Heart right ventricle (tissue), 16 donors: ENCODE results near the gene KAT7. TPM values are rescaled to one million over a fixed set of nuclear protein-coding genes. Genes with fewer than 3 reads are reported as not detected.

Experiments used
- ATAC-seq, 8 donors: fragments of 200-7000 bp; cut with Tn5 transposase; one replicate each; pipeline ENCODE4 v1.9.1; 2020; ENCODE audit warnings: mild to moderate bottlenecking in 8 of 8, moderate library complexity in 8 of 8, moderate number of reproducible peaks in 1 of 8
- DNase-seq, 2 donors: peaks; one replicate each; pipeline ENCODE4 v3.0.0-alpha.2; 2020
- H3K27ac ChIP-seq, 10 donors: fragments of 200-600 bp; sonication (generic) in 2 of 10; one replicate each; pipeline versions ENCODE4 v1.5.0 to v1.8.0; 2020 to 2022; ENCODE audit warnings: mild to moderate bottlenecking in 3 of 10
- H3K27me3 ChIP-seq, 7 donors: fragments of 200-600 bp; one replicate each; pipeline ENCODE4 v1.8.0; 2021 to 2022; ENCODE audit warnings: mild to moderate bottlenecking in 2 of 7
- H3K36me3 ChIP-seq, 9 donors: fragments of 200-600 bp; sonication (generic) in 1 of 9; one replicate each; pipeline versions ENCODE4 v1.5.0 to v1.8.0; 2020 to 2022; ENCODE audit warnings: mild to moderate bottlenecking in 2 of 9
- H3K4me1 ChIP-seq, 9 donors: fragments of 200-600 bp; sonication (generic) in 1 of 9; one replicate each; pipeline versions ENCODE4 v1.5.0 to v1.8.0; 2020 to 2022; ENCODE audit warnings: mild to moderate bottlenecking in 4 of 9
- H3K4me3 ChIP-seq, 10 donors: fragments of 200-600 bp; sonication (generic) in 2 of 10; one replicate each; pipeline versions ENCODE4 v1.5.0 to v1.8.0; 2020 to 2022; ENCODE audit warnings: mild to moderate bottlenecking in 7 of 10, moderate library complexity in 2 of 10
- H3K9me3 ChIP-seq, 11 donors: fragments of 200-600 bp in 10 of 11; sonication (generic) in 2 of 11; one replicate each; pipeline versions ENCODE4 v1.5.0 to v1.8.0; 2013 to 2022; ENCODE audit warnings: mild to moderate bottlenecking in 2 of 11, control low read depth in 1 of 11, moderate library complexity in 1 of 11
- WGBS, 2 donors: extraction: QIAGEN DNeasy Blood & Tissue Kit; methylation state at CpG; one replicate each; pipeline ENCODE4 v1.1.7; 2013; ENCODE audit warnings: inconsistent platforms in 1 of 2; 5-methylcytosine and 5-hydroxymethylcytosine counted together
- intact Hi-C, 10 donors: fragments of 100-400 bp; cut with DNase I; formaldehyde crosslinking; loops; one replicate each; pipeline versions ENCODE4 v1.11.1 to v1.14.2; 2022
- polyA plus RNA-seq, 2 donors: library from polyadenylated mRNA; stranded (reverse); fragments of 200-250 nt; gene quantifications; one replicate each; pipeline ENCODE4 v1.2.3, GENCODE V29; 2013
- total RNA-seq, 10 donors: library from RNA; stranded (reverse); fragmentation: NEBNext Ultra II Directional in 3 of 10; extraction: Animal tissue kit (Norgen Biotek cat#: 25700) in 3 of 10; gene quantifications; one replicate each; pipeline versions ENCODE4 v1.2.1 to v1.2.4, GENCODE V29; 2021 to 2023
- TF ChIP-seq, protein P1 (sequence below), 9 donors: fragments of 200-600 bp; sonication (generic) in 2 of 9; IDR thresholded peaks; one replicate each; pipeline versions ENCODE4 v1.5.0 to v1.8.0; 2021 to 2022; ENCODE audit warnings: antibody characterized with exemption in 9 of 9, mild to moderate bottlenecking in 5 of 9, moderate library complexity in 1 of 9
- donor health status: Arrhythmogenic right ventricular cardiomyopathy.
- donor health status: ischemic (EF 13 %, LVEDD 7.1; RV severe dilation, severe dysfunction).
- donor health status: healthy with polysubstance abuse.
- donor health status: DM: no; HTN: yes; CAD: no.
- donor health status: DM: no; HTN: no; CAD: no.
- donor health status: ischemic (EF 25% LVEDD 6.9; RV normal size, moderate dysfunction).
- donor health status: ischemic (EF 25% LVEDD 5.7; RV mildly dilated, moderate dysfunction).
- donor health status: healthy.
- donor health status: DM: yes; HTN: yes; CAD: no.
- donor health status: Ischemic cardiomyopathy.
- donor health status: ischemic (EF 35%, LVEDD 5.7; RV mildly dilated, moderate dysfunction).
- donor health status: nonischemic (EF 11% LVEDD 7.7; RV severe dilation, severe dysfunction).
- donor health status: DM: yes; HTN: yes; CAD: no.
- donor health status: PGD.
- donor health status: ischemic (EF 29% LVEDD 5.4; RV normal size, mild dysfunction).
- donor health status: nonischemic (EF 23%, LVEDD 6.1; RV moderate dilation, normal function).

KAT7 gene
- total and polyA plus RNA-seq, 12 donors = 5.9 to 81.3 (median 60.5) TPM

DNA sequence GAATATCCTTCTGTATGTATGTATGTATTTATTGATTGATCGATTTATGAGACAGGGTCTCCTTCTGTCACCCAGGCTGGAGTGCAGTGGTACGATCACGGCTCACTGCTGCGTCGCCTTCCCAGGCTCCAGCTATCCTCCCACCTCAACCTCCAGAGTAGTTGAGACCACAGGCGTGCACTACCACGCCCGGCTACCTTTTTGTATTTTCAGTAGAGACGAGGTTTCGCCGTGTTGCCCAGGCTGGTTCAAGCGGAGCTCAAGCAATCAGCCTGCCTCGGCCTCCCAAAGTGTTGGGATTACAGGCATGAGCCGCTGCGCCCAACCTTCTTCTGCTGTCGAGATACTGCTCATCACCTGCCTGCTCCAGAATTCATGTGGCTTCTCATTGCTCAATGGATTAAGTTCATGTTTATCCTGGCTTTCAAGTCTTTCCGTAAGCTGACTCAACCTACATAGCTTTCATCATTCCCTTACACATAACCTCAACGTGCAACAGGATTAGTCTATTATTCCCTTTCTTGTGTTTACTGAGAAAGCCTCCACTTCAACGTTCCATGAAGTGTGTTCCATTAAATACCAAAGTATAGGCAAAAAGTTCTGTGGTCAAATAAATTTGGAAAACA lies 45.8 kb downstream of the KAT7 start:
- TF ChIP-seq, protein P1, sequence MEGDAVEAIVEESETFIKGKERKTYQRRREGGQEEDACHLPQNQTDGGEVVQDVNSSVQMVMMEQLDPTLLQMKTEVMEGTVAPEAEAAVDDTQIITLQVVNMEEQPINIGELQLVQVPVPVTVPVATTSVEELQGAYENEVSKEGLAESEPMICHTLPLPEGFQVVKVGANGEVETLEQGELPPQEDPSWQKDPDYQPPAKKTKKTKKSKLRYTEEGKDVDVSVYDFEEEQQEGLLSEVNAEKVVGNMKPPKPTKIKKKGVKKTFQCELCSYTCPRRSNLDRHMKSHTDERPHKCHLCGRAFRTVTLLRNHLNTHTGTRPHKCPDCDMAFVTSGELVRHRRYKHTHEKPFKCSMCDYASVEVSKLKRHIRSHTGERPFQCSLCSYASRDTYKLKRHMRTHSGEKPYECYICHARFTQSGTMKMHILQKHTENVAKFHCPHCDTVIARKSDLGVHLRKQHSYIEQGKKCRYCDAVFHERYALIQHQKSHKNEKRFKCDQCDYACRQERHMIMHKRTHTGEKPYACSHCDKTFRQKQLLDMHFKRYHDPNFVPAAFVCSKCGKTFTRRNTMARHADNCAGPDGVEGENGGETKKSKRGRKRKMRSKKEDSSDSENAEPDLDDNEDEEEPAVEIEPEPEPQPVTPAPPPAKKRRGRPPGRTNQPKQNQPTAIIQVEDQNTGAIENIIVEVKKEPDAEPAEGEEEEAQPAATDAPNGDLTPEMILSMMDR (IDR thresholded peaks at IDR 0.05) = no peak
- H3K27me3 ChIP-seq = no peaks in the 10 kb centered on the region
- no peak overlapping the region for H3K27ac ChIP-seq
- no peak overlapping the region for H3K4me3 ChIP-seq
- peaks cover 0 to 57% (median 0%) of the 10 kb centered on the region in 9 donors for H3K36me3 ChIP-seq
- no peaks in the 10 kb centered on the region for H3K9me3 ChIP-seq
- intact Hi-C loops = no loop called here
- ATAC-seq (no peak), DNase-seq (no peak)
- WGBS, 2 donors = 97 to 98% methylated on average over 19 of the region's 19 CpGs
- peaks cover 12 to 64% (median 32%) of the 10 kb centered on the region in 9 donors for H3K4me1 ChIP-seq

DNA sequence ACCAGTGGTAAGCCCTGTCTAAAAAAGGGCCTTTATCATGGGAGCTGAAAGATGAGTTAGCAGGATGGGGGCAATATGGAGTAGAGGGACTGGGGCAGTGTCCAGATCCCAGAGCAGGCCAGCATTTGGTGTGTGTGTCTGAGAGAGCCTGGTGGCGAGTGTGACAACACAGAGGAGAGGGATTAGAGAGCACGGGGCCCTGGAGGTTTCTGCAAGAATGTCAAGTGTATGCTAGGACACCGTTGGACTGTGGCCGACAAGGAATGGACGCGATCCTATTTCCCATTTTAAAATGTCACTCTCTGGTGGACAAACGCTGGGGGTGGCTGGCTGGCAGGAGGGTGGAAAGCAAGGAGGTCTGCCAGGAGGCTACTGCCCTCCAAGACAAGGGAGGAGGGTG lies 47.0 kb downstream of the KAT7 start:
- intact Hi-C loops = no loop called here
- Histone ChIP-seq H3K4me3 (no peak overlapping the region), H3K27me3 (no peaks in the 10 kb centered on the region), H3K4me1 (peaks cover 15 to 74% (median 44%) of the 10 kb centered on the region in 9 donors), H3K36me3 (peaks cover 0 to 50% (median 0%) of the 10 kb centered on the region in 9 donors), H3K27ac (peak overlapping the region in 4 of 10 donors; percentile 13 to 53 (median 40)), H3K9me3 (no peaks in the 10 kb centered on the region)
- 71 to 86% methylated on average over 7 of the region's 7 CpGs for WGBS, 2 donors
- DNase-seq (no peak), ATAC-seq (peak in 3 of 8 donors; percentile 3 to 19 (median 11))
- TF ChIP-seq, protein P1 (IDR thresholded peaks at IDR 0.05) = no peak

DNA sequence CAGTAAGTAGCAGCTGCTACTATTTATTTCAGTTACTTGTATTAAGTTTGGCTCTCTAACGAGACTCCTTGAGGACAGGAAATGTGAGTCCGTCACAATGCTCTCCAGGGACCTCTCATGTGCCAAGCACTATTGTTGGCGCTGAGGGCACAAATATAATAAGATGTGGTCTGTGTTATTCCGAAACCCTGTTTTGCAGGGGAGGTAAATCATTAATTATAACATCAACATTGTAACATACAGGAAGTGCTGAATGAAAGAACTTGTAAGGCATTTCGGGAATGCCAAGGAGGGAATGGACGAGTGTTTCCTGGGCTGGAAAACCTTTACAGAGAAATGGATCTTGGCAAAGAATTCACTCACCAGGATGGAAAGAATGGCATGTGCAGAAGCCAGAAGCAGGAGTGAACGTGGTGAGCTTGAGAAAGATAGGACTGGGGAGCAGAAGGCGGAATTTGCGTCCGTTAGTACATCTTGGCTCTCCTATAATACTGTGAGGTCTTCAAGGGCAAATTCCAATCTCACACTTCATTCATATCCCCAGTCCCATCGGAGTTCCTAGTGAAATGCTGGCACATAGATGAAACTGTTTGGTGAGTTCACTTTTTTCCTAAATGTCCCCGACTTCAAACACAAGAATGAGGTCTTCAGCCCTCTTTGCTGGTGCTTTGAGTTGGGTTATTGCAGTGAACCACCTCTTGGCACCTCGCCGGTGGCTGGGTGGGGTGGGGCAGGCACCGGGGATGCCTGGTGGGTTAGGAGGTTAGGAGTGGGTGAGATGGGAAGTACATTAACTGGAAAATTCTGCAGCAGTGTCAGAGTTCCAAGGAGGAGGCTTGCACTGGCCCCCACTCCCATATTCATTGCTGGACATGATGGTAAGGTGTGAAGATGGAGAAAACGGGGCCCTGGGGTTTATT lies 47.9 kb downstream of the KAT7 start:
- intact Hi-C loops = no loop called here
- Histone ChIP-seq H3K27me3 (no peaks in the 10 kb centered on the region), H3K9me3 (no peaks in the 10 kb centered on the region), H3K27ac (peak overlapping the region in 6 of 10 donors; percentile 1 to 53 (median 28)), H3K36me3 (peaks cover 0 to 45% (median 0%) of the 10 kb centered on the region in 9 donors), H3K4me1 (peaks cover 15 to 67% (median 44%) of the 10 kb centered on the region in 9 donors), H3K4me3 (no peak overlapping the region)
- WGBS, 2 donors = 32 to 38% methylated on average over 16 of the region's 16 CpGs
- ATAC-seq (peak in 6 of 8 donors; percentile 43 to 61 (median 48)), DNase-seq (peak in 1 of 2 donors; percentile 43)
- TF ChIP-seq, protein P1 (IDR thresholded peaks at IDR 0.05) = no peak

DNA sequence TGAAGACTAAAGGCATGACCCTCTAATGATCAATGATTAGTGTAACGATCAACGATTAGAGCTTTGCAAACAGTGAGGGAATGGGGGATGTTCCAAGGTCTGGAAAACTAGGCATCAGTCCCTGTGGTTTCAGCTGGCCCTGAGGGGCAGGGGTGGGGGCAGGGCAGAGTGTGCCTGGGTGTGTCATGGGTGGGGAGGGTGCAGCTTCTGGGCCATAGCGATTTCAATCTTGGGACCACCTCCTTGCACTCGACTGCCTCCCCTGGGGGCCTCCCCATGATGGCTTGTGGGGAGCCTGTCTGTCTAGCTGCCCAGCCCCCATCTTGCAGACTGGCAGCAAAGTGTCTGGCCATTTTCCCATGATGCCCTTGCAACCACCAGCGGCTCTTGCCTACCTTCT lies 51.0 kb downstream of the KAT7 start:
- H3K4me1 ChIP-seq = peaks cover 15 to 43% (median 33%) of the 10 kb centered on the region in 9 donors
- WGBS, 2 donors = 69 to 70% methylated on average over 5 of the region's 5 CpGs
- H3K9me3 ChIP-seq = no peaks in the 10 kb centered on the region
- TF ChIP-seq, protein P1 (IDR thresholded peaks at IDR 0.05) = no peak
- intact Hi-C loops = no loop called here
- DNase-seq (no peak), ATAC-seq (no peak)
- H3K27ac ChIP-seq = peak overlapping the region in 4 of 10 donors; percentile 31 to 50 (median 38)
- H3K36me3 ChIP-seq = peaks cover 0 to 19% (median 0%) of the 10 kb centered on the region in 9 donors
- H3K4me3 ChIP-seq = no peak overlapping the region
- no peaks in the 10 kb centered on the region for H3K27me3 ChIP-seq
